HG03520 (cell line): ENCODE measurements around the gene SDHD.
"Not testable (repeated sequence)": the region's sequence is repeated elsewhere in the genome, so short reads cannot be mapped to it uniquely, and the experiment has no call there.

Experiments
- ATAC-seq: cut with Tn5 transposase; IDR thresholded peaks from one replicate; pipeline ENCODE4 v1.9.1; 2021; ENCODE audit warnings: mild to moderate bottlenecking, moderate library complexity; ENCODE audit not compliant: unreplicated experiment

Gene SDHD

DNA sequence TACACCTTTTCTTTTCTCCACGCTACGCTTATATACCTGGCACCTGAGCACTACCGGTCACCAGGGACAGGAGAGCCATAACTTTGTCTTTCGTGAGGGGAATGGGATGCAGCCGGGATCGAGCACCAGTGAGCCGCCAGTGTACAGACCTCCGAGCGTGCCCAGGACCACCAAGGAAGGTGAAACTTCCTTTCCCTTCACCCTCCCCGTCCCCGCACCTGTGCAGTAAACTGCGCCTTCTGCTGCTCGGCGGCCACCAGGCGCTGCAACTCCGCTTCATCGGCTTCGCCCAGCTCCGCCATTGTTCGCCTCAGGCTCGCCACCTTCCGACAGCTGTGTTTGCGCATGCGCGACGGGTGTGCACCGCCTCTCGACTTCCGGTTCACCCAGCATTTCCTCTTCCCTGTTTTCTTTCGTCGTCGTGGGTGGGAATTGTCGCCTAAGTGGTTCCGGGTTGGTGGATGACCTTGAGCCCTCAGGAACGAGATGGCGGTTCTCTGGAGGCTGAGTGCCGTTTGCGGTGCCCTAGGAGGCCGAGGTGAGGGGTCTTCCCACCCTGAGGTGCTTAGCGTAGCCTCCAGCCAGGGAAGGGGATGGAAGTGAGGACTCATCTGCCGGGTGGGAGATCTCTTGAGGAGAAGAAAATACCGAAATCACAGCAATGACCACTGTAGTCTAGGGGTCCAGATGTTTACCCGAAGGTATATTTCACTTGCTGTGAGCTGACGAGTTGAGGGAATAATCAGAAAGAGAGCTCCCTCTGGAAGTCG, at the start of gene SDHD, which contains the start of gene TIMM8B:
SDHD (plus strand) TSS at position 452 of the 770 bp plus-strand sequence; CDS start at position 487, 35 bp downstream.
TIMM8B (minus strand) TSS at position 335 of the 770 bp plus-strand sequence; CDS start at position 302, 33 bp downstream.
- ATAC-seq, result peak; percentile 84

DNA sequence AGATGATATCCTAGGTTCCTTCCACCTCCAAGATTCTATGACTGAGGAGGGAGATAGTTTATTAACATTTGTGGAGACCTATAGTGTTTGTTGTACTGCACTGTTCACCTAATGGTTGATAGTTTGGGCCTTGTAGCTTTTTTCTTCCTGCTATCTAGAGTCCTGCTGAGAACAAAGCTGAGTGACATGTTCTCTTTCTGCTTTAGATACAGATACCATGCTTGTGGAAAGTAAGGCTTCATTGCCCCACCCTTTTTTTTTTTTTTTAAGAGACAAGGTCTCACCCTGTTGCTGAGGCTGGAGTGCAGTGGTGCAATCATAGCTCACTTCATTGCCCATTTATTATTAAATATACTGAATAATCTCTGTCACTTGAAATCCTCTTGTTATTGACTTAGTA, 49.1 kb upstream of the SDHD start:
- ATAC-seq, result no peak

DNA sequence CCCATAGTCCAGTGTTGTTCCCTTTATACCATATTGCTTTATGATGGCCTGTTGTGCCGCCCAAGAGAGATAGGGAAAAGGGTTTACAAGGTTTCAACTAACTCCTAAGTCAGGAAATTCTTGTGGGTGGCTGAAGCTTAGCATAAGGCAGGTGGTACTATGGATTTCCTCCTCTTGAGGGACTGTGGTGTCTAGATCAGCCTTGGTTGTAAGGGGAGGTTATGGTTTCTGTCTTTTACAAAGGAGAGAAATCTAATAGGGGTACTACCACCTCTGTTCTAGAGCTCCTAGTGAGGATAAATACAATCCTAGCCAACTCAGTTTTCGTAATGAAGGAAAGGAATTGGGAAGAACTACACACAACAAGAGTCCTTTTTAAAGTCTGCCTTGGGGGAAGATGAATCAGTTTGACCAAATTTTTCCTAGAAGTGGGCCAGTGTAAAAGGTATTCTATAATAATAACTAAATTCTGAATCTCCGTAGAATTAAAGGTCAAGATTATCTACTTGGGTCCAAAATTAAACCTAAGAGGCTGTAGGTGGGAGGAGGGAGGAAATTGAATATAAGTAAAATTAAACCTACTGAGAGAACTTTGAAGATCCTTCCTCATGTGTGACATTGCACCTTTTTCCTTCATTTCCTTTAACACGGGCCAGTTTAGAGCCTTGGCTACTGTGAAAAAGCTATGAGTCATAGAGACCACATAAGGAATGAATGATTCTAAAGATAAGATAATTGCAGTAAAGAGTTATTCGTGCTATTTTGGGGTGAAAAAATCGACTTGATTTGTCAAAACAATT, 44.3 kb upstream of the SDHD start:
- ATAC-seq, result no peak

DNA sequence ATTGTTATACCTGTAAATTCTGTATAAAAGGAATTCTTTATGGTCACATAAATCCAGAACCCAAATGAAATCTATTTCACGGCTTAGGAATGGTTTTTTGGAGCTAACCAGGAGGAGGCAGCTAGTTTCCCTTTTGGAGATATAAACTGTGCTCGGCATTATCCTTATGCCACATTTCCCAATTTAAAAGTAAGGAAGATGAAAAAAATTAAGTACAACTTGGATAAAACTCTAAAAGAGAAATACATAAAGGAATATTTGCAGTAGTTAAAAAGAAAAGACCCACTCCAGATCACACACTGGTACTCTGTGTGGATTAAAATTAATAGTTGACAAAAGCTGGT, 43.7 kb upstream of the SDHD start:
- ATAC-seq, result no peak

DNA sequence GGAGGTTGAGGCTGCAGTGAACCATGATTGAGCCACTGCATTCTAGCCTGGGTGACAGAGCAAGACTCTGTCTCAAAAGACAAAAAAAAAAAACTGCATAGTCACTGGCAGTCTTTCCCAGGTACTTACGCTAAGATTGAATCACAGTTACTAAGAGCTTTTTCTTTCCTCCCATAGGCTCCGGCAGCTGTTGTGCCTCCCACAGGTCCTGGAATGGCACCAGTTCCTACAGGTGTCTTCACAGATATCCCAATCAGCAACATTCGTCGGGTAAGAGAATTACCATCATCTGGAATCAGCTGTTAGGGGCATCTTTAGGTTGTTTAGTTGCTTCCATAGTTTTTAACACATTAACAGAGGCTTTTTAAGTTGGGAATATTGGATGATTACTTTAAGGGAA, 41.7 kb upstream of the SDHD start:
- ATAC-seq, result no peak

DNA sequence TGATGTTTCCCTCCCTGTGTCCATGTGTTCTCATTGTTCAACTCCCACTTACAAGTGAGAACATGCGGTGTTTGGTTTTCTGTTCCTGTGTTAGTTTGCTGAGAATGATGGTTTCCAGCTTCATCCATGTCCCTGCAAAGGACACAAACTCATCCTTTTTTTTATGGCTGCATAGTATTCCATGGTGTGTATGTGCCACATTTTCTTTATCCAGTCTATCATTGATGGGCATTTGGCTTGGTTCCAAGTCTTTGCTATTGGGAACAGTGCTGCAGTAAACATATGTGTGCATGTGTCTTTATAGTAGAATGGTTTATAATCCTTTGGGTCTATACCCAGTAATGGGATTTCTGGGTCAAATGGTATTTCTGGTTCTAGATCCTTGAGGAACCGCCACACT, 40.0 kb upstream of the SDHD start:
- ATAC-seq, result not testable (repeated sequence)

DNA sequence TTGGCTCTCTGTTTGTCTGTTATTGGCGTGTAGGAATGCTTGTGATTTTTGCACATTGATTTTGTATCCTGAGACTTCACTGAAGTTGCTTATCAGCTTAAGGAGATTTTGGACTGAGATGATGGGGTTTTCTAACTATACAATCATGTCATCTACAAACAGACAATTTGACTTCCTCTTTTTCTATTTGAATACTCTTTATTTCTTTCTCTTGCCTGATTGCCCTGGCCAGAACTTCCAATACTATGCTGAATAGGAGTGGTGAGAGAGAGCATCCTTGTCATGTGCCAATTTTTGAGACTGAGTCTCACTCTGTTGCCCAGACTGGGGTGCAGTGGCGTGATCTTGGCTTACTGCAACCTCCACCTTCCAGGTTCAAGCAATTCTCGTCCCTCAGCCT, 38.4 kb upstream of the SDHD start:
- ATAC-seq, result not testable (repeated sequence)

DNA sequence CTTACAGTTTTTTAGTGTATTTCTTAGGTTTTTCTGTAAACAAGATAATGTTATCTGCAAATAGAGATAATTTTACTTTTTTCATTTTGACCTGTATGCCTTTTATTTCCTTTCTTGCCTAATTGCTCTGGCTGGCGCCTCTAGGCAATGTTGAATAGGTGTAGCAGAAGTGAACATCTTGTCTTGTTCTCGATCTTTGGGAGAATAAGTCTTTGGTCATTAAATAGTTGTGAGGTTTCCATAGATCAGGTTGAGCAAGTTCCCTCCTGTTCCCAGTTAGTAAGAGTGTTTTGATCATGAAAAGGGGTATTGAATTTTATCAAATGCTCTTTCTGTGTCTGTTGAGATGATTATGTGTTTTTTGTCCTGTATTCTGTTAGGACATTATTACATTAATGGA, 36.9 kb upstream of the SDHD start:
- no peak for ATAC-seq

DNA sequence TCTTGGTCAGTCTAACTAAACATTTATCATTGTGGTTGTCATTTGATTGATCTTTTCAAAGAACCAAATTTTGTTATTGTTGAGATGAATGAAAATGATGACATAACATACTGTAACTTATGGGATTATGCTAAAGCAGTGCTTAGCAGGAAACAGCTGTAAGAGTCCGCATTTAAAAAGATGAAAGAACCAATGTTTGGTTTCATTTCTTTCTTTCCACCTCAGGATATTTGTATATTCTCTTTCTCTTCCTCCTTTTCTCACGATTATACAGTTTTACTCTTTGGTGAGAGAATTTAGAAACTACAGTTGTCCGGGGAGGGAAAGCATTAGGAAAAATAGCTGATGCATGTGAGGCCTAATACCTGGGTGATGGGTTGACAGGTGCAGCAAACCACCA, 36.0 kb upstream of the SDHD start:
- peak; percentile 69 for ATAC-seq

DNA sequence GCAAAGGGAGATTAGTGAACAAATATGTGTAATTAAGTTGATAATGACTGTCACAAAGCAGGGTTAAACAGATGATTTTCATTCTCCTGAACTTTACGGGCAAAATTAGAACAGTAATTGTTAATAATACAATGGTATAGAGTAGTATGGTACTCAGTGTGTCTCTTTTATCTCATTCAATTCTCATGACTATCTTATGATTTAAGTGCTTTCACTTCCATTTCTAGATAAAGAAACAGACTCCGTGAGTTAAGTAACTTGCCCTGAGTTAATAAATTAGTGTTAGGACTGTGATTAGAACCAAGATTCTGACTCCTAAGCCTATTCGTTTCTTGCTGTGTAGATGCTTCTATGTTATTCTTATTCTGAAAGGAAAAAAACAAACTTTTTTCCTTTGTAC, 34.9 kb upstream of the SDHD start:
- ATAC-seq, result no peak

DNA sequence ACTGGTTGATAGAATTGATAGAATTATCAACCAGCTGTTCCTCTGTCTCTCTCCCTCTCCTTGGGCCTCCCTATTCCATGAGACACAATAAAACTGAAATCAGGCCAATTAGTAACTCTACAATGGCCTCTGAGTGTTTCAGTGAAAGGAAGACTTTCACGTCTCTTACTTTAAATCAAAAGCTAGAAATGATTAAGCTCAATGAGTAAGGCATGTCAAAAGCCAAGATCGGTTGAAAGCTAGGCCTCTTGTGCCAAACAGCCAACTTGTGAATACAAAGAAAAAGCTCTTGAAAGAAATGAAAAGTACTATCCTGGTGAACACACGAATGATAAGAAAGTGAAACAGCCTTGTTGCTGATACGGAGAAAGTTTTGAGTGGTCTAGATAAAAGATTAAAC, 29.5 kb upstream of the SDHD start:
- ATAC-seq, result no peak

DNA sequence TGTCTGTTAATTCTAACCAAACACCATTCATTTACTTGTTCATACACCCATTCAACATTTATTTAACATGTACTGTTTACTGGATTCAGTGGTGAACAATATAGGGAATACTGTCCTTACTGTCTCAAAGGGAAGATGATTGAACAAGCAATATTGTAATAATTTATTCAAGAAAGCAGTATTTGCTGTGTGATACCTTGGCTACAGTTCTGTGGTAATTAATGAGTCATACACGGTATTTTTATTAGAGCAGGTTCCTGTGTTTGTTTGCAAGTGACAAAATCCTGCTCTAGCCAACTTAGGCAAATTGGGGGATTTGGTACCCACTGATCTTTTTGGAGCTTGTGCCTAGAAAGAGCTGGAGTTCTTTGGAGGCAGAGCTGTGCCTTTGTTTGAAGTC, 28.6 kb upstream of the SDHD start:
- ATAC-seq, result no peak

DNA sequence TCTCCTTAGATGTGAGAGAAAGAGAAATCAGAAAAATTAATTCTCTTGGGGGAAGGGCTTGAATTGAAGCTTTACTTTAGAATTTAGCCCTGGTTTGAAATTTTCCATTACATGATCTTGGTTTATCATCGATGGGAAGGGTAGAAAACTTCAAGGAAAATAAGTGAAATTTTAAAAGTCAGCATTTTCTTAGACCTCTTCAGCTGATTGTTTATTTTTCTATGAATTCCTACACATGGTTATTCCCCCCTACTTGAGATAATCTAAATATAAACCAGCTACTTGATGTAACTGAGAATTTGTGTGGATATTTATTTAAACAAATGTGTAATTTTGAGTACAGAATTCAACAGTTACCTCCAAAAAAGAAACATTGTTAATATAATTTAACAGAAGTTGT, 23.8 kb upstream of the SDHD start:
- ATAC-seq, result no peak

DNA sequence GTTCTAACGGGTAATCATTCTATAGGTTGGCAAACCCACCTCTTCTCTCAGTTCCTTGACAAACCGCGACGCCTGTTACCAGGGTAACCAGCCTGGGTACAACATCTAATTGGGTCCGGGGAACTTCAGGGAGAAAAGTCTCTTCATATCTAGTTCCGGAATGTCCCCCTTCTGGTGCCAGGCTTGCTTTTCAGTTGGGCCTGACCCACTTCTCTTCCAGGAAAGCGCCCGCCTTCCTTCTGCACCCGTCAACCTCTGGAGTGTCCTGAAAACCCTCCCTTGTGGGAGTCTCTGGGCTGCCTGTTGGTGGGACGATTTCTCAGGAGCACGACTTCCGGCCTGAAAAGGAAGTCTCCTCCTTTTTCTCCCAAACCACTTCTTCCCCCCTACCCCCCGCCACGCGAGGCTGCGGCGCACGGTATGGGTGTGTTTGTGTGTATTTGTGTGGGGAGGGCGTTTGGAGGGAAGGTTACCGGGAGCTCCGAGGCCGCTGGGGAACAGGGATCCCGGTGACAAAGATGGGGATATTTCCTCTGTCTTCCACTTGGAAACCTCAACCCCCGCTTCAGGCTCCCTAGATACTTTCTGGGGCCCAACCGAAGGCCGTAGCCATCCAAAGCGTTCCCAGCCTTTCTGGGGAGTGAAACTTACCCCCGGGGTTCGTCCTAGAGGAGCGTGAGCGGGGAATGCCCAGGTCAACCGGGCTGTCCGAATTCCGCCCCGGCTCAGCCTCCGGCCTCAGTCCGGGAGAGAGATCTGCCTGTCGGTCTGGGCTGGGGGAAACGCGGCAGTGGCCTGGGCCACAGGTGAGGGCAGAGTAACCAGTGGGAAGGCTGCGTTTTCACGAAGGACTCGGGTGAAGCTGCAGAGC, 12.5 kb upstream of the SDHD start, which contains the start of the genes NKAPD1 and PIH1D2:
NKAPD1 (plus strand) TSS at position 359 of the 871 bp plus-strand sequence. CDS start 1,276 bp downstream, outside the sequence.
PIH1D2 (minus strand) TSS at position 77 of the 871 bp plus-strand sequence. CDS start 843 bp downstream, outside the sequence.
- peak; percentile 85 for ATAC-seq

DNA sequence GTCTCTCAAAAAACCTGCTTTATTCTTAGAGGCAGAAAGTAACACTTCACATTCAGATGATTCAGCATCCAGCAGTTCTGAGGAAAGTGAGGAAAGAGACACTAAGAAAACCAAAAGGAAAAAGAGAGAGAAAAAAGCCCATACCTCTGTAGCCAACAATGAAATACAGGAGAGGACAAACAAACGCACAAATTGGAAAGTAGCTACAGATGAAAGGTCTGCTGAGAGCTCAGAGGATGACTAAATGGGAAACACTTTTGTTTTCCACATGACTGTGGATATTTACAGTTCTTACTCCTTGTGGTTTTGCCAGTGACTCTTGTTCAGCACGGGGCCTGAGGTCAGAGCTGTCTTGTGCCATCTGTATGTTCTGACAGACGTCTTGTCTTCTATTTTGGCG, 3.9 kb upstream of the SDHD start:
- no peak for ATAC-seq

DNA sequence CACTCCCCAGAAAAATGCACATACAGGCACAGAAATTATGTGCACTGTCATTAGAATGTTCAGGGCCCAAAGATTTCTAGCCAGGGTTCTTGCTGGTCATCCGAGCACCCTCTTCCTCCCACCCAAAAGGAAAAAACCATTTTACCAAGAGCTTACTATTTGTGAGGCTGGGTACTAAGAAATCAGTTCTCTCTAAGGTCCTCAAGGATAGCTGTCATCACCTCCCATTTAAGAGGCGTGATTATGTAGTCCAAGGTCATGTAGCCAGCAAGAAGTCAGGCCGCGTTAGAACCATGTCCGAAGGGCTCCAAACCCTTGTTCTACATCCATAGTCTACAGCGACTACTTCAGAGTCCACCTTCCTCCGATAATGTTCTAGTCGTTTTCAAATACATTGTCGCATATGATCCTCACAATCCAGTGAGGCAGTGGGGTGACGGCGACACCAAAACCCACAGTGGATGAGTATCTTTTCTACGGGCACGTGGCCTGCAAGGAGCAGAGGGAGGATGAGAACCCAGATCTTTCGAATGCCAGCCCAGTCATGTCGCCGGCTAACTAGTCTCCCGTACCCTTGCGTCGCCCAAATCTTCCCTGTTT, 751 bp upstream of the SDHD start:
- peak; percentile 30 for ATAC-seq

DNA sequence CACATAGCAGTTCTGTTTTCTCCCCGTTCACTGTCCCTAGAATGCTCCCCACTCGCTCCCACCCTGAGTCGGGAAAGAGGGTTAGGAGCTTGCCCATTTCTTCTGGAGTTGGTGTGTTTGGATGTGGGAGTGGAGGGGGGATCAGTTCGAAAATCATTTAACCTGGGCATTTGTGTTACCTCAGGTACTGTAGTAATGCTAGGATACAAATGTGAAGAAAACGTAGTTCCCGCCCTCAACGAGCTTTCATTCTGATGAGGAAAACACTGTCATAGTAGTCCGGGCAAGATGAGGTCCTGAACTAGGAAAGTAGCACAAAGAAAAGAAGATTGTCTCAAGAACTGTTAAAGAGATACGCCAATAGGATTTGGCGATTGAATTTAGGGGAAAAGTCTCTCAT, 539 bp downstream of the SDHD start:
- ATAC-seq, result no peak

DNA sequence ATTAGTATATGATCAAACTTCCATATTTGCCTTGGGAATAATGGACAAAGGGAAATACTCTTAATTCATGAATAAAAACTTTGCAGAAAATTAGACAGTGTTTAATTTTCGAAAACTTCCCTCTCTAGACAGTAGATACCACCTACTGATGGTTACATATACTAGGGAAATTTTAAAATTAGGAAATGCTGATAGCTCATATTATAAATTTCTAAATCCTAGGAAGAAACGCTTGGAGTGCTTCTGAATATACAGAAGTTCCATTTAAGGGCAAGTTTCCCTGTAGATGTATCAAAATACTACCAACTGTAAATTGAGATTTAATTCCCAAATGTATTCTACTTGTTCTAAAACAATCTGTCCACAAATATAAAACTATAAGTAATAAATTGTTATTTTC, 8.6 kb downstream of the SDHD start:
- not testable (repeated sequence) for ATAC-seq

DNA sequence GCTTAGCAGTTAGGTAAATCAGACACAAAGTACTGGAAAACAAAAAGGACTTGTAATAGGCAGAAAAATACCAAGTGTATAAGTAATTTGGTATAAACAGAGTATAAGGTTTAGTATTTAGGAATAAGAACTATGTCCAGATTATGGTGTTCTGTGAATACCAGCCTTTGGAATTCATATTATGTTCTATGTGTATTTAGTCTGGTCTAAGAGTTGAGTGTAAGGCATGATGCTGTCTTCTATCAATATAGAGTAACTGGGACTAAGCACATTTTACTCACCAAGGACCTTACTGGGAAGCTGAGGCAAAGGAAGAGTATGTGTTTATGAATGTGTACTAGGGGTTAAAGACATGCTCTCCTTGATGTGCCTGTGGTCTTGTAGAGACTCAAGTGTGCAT, 9.5 kb downstream of the SDHD start:
- no peak for ATAC-seq

DNA sequence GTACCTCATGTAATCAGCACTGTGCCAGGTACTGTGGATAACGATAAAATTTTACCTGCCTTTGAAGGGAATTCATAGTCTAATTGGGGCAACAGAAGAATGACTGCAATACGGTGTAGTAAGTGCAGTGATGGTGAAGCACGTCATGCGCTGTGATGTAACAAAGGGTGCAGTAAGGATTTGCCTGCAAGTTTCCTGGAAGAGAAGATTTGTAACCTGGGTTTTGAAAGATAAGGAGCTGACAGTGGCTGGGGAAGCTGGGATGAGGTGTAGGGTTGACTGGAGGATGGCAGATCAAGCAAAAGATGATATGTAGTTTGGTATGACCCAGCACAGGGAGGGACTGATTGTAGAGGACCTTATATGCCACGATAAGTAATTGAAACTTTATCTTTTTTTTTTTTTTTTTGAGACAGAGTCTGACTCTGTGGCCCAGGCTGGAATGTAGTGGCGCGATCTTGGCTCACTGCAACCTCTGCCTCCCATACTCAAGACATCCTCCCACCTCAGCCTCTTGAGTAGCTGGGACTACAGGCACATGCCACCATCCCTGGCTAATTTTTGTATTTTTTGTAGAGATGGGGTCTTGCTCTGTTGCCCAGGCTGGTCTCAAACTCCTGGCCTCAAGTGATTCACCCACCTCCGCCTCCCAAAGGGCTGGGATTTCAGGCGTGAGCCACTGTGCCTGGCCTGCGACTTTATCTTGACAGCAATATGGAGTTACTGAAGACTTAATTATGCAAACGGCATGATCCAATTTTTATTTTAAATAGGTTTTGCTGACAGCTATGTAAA, 11.3 kb downstream of the SDHD start:
- no peak for ATAC-seq
